NCI-H1105 (cell line): ENCODE data around the gene SLC9B2.
A peak's percentile ranks its signal among the peaks of the same experiment; 100 is the strongest.

Source experiments
- DNase-seq: peaks from one replicate; lab custom pipeline; 2025; lab: John Stamatoyannopoulos, UW

The SLC9B2 gene

DNA sequence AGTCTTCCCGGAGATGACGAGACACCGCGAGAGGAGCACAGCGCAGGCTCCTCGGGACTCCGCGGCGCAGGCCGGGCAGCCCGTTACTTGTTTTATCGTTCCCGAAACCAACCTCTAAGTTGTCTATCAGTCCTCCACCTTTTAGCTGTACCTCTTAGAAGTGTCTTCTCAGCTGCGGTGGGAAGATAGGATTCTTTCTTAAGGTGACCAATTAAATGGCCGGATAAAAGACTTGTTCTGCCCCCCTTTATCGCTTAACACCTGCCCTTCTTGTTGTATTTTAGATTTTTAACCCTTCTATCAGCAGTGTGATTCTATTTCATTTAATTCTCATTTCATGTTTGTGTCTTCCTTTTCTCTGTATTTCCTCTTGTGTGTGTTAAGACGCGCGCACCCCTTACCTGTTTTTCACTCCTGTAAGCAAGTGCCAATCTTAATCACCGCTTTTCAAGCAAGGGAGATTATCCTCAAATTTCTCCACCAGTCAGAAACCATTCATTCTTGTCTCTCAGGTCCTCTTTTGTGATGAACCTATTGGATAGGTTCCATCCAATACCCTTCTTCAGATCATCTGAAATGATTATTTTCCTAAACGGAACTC, at the start of gene SLC9B2:
TSS of gene SLC9B2 (minus strand) at position 15 of the 601 bp plus-strand sequence. CDS start 9,211 bp downstream, outside the sequence.
- no peak for DNase-seq

DNA sequence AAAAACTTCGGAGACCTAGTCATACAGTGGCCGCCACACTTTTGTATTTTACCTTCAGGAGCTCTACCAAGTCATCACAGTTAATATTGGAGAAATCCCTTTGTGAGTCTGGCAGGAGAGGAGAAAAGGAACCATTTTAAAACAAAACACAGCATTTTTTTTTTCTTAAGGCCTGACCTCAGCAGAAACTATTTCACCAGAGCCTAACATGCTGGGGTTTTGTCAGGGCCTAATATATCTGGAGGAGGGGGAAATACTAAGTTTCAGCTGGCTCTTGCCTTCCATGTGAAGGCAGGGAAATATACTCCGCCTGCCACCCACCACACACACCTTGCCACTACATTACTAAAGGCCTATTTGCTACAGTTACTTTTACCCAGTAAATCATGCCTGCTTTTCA, 49.6 kb upstream of the SLC9B2 start:
- no peak for DNase-seq

- no peak for DNase-seq
These were observed 46.6 kb upstream of the SLC9B2 start for GRCh38 chr4:103123114-103123513.

- DNase-seq = no peak
These were observed 41.6 kb upstream of the SLC9B2 start for GRCh38 chr4:103118166-103118565.

- DNase-seq = no peak
These were observed 35.0 kb upstream of the SLC9B2 start for GRCh38 chr4:103111598-103111997.

DNA sequence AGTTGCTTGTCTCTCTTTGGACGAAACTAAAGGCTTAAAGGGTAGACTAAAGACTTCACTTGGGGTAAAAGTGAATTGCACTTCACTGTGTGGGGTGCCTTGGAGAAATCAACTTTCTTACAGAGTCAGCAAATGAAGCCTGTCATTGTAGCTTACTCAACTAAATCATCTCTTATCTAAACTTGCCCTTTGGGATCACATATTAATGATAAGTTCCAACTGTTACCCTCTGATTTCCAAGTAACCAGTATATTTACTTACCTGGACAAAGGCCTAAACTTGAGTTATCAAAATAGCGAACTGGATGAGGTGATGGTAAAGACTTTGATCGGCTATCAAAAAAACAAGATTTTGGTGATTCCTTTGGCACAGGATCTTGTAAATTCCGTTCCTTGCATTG, 32.0 kb upstream of the SLC9B2 start:
- DNase-seq = no peak

DNA sequence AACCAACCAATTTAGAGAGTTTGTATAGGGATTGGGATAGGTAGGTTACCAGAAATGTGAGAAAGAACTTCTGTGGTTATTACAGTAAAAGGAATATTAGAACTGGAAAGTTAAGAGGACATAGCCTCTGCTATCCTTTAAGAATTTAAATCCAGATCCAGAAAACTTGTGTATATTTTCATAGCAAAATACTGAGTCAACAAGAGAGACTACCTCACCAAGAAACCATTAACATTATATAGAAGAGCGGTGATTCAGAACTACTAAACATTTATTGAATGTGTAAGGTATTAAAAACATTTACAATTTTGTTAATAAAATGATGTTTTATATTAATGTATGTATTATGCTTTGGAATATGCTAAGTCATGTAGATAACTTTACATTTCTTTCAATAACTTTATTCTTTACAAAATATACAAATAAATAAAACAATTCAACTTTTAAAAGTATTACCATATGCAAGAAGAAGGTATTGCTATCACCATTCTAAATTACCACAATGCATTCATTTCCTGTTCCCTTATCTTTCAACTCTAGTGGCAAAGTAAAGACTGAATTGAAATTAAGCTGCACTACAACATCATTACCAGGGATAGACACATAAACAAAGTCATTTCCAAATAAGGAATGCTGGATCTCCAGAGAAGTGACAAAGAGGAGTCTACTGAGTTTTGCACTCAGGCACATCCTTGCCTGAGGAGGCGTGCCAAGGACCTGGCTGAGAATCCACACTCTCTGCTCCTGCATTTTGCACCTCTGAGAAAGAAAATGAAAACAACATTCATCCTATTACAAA, 29.2 kb upstream of the SLC9B2 start:
- no peak for DNase-seq

DNA sequence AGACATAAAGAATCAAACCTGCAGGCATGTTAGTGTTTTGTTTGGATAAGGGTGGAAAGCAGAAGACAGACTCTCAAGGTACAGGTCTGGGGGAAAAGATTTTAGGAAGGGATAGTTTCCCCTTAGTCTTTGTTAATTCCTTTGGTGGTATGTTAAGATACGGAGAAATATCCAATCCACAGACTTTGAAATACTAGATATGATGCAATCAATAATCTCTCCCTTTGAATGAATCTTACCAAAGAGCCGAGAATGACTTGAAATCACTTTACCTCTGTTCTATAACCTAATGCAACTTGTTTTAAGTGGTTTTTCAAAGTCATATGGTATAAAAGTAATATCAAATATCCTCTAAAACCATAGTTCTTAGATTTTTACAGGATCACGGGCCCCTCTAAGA, 28.3 kb upstream of the SLC9B2 start:
- no peak for DNase-seq

- no peak for DNase-seq
These were observed 24.1 kb upstream of the SLC9B2 start for GRCh38 chr4:103100691-103101090.

- peak; percentile 52 for DNase-seq
These were observed 23.3 kb upstream of the SLC9B2 start, which contains the start of gene BDH2 for GRCh38 chr4:103099691-103100392. TSS of gene BDH2 (minus strand) at chr4:103099834. CDS start at chr4:103096254, 3,580 bp downstream.

GRCh38 chr4:103098756-103099440, 22.3 kb upstream of the SLC9B2 start:
- DNase-seq = no peak

DNA sequence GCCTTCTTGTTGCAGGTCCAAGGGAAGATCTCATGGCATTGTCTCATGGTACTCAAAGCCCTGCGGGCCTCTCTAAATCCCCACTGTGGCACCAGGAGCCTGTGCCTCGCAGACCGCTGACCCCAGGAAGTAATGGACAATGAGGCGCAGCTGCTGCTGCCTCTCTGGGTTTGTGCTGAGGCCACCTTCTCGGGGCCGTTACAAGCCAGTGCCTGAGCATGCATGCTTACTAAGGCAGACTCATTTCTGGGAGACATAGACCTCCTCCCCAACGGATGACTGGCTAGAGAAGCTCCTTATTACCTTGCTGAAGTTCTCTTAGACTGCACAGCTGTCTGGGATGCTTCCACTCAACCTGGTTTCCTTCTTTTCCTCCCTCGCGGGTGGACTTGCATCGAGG, 21.8 kb upstream of the SLC9B2 start:
- DNase-seq = no peak

GRCh38 chr4:103097112-103097511, 20.6 kb upstream of the SLC9B2 start:
- no peak for DNase-seq

- DNase-seq = no peak
These were observed 18.5 kb upstream of the SLC9B2 start for GRCh38 chr4:103095080-103095479.

DNA sequence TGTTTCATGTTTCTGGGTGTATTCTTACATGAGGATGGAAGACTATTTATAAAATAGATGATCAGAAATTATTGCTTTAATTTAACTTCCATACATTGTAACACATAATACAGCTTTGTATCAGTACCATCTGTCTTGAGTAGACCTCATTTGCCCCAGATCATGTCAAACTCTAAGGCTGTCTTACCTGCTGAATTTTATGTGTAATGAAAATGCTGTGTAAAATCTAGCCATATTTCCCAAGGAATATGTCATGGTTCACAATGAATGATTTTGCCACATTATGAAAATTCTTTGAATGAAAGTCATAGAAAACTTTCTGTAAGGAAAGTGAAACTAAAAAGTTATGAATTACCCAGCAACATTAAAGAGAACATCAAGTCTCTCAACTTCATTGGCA, 15.7 kb upstream of the SLC9B2 start:
- DNase-seq = no peak

DNA sequence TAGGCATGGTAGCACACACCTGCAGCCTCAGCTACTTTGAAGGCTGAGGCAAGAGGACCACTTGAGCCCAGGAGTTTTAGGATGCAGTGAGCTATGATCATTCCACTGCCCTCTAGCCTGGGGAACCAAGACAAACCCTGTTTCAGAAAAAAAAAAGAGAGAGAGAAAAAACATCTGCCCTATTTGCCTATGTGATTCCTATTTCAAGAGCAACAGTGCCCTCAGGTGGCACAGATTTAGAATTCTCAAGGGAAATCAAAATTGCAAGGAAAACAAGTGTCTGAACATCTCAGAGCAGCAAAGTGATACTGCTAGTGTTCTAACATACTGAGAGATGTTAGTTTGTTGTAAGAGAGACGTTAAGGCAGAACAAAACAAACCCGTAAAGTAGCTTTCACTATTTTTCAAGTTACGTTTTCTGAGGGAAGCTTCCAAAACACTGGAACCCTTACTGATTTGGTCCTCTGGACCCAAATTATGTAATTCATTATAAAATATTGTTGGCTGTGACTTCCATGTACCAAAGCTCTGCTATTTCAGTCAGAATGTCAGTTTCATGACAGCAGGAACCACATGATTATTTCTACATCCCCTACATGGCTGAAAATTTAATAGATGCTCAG, 15.2 kb upstream of the SLC9B2 start:
- DNase-seq = peak; percentile 54

- no peak for DNase-seq
These were observed 12.9 kb upstream of the SLC9B2 start for GRCh38 chr4:103089481-103089880.

DNA sequence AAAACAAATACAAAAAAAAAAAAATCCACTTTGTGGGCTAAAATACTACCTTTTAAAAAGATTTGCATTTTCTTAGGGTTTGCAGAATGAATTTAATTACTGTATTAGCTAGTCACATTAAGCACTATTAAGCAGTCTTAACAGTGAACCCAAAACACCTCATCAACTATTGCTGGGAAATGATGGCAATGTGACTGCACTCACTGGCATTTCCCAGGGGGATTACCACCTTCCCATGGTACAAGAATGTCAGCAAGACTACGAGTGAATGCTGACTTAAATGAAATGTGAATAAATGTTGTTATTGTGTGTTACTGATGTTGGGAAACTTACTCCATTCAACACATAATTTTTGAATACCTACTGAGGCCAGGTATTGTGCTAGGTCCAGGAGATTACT, 10.0 kb upstream of the SLC9B2 start:
- DNase-seq = no peak

GRCh38 chr4:103085555-103086196, 9.1 kb upstream of the SLC9B2 start:
- DNase-seq = no peak

- no peak for DNase-seq
These were observed 3.1 kb upstream of the SLC9B2 start for GRCh38 chr4:103079621-103080020.
